ENCODE data around the gene GRM7. TPM values are rescaled to one million over a fixed set of nuclear protein-coding genes. Genes with fewer than 3 reads are reported as not detected.

Gene GRM7
- total RNA-seq = not detected in 2 replicates

DNA sequence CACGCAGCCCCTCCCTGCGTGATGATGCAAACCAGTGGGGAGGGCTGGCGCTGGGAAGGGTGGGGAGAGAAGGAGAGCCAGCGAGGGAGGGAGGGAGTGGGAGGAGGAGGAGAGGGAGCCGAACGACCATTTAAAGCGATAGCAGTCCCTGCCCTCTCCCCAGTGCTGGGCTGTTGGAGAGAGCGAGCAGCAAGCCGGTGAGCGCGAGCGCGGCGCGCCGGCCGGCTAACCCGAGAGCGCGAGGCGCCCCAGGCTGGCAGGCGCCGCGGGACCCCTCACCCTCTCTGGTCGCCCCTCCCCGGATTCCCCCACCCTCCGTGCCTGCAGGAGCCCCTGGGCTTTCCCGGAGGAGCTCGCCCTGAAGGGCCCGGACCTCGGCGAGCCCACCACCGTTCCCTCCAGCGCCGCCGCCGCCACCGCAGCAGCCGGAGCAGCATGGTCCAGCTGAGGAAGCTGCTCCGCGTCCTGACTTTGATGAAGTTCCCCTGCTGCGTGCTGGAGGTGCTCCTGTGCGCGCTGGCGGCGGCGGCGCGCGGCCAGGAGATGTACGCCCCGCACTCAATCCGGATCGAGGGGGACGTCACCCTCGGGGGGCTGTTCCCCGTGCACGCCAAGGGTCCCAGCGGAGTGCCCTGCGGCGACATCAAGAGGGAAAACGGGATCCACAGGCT, at the start of gene GRM7:
GRM7 (plus strand) TSS at position 162 of the 671 bp plus-strand sequence.

